SK-N-MC (cell line): ENCODE measurements around the gene DNASE1L1.

Experiments used
- DNase-seq: peaks from one replicate; pipeline ENCODE4 v3.0.0-alpha.2; 2011; ENCODE audit warnings: low read depth, low spot score
- H3K27ac ChIP-seq: fragments of 200-600 bp; sonication (generic); 2 replicates; pipeline ENCODE4 v1.5.1; 2016; ENCODE audit warnings: mixed run types
- H3K36me3 ChIP-seq: fragments of 200-600 bp; sonication (generic); 2 replicates; pipeline ENCODE4 v1.6.1; 2017; ENCODE audit warnings: antibody characterized with exemption, low read length, mixed read lengths; ENCODE audit not compliant: insufficient read depth
- H3K4me3 ChIP-seq: fragments of 200-600 bp; sonication (generic); 2 replicates; pipeline ENCODE4 v1.5.1; 2016
- H3K9ac ChIP-seq: fragments of 200-600 bp; sonication (generic); 2 replicates; pipeline ENCODE4 v1.8.0; 2017; ENCODE audit warnings: mixed run types, mixed read lengths; ENCODE audit not compliant: insufficient read length
- H3K9me3 ChIP-seq: fragments of 200-600 bp; sonication (generic); 2 replicates; pipeline ENCODE4 v1.6.1; 2017; ENCODE audit warnings: low read depth, mild to moderate bottlenecking, antibody characterized with exemption, low read length, moderate library complexity, mixed read lengths
- EZH2 ChIP-seq: fragments of 200-600 bp; sonication (generic); IDR thresholded peaks from one replicate; pipeline ENCODE4 v1.6.1; 2017; ENCODE audit warnings: antibody characterized with exemption
- FOXP2 ChIP-seq: optimal IDR thresholded peaks from 2 replicates; pipeline ENCODE3; 2011; ENCODE audit warnings: mild to moderate bottlenecking, moderate library complexity; ENCODE audit not compliant: insufficient read depth; ENCODE audit errors: extremely low read length, control extremely low read depth
- POLR2AphosphoS5 ChIP-seq: IDR thresholded peaks from 2 replicates; pipeline ENCODE4 v1.6.1; 2012; ENCODE audit warnings: mild to moderate bottlenecking, low read depth, low read length, borderline replicate concordance

DNASE1L1 gene

GRCh38 chrX:154370300-154371016, 38.6 kb downstream of the DNASE1L1 start:
- no peak for DNase-seq
- Histone ChIP-seq H3K9ac (peak overlapping the region; percentile 97), H3K27ac (peak overlapping the region; percentile 96), H3K4me3 (peak overlapping the region; percentile 88), H3K9me3 (no peaks in the 10 kb centered on the region), H3K36me3 (peaks cover 41% of the 10 kb centered on the region)
- TF ChIP-seq EZH2 (no peak), POLR2AphosphoS5 (no peak), FOXP2 (no peak)

- peaks cover 49% of the 10 kb centered on the region for H3K36me3 ChIP-seq
- TF ChIP-seq EZH2, result no peak
- TF ChIP-seq FOXP2, result peak; percentile 43
- TF ChIP-seq POLR2AphosphoS5, result peak; percentile 70; the same call in 1 of the 2 replicates
- peak overlapping the region; percentile 97 for H3K9ac ChIP-seq
- H3K9me3 ChIP-seq, result no peaks in the 10 kb centered on the region
- H3K4me3 ChIP-seq, result peak overlapping the region; percentile 88
- peak overlapping the region; percentile 96 for H3K27ac ChIP-seq
- DNase-seq, result peak; percentile 55
Measured at GRCh38 chrX:154369449-154370299, 39.4 kb downstream of the DNASE1L1 start.

DNA sequence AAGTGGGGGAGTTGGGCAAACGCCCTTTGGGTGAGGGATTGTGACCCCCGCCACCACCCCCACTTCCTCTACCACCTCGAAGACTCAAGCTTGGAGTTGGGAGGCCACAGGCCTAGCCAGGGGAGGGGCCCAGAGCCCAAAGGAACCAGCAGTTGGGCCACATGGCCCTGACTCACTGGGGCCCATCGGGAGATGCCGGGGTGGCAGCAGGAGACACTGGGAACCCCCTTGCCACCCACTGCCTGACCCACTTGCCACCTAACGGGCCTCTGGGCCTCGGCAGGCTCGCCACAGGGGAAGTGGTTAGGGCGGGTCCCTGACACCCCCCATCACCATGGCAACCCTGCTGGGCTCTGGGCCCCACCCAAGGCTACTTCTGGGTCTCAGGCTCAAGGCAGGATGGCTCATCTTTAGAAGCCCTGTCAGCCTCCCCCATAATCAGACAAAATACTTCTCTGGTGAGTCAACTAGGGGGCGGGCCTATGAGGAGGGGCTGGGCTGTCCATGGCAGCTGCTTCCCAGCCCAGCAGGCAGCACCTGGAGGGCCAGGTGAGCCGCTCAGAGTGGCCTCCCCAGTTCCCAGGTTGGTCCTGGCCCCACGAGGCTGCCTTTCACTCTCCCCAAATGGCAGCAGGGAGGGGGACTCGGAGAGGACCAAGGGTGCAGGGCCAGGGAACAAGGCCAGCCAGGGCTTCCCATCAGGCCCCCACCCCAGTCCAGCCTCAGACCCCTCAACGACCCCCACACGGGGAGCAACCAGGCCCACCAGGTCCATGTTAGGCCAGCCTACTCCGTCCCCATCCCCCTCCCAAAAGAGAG, 40.2 kb downstream of the DNASE1L1 start:
- no peak for DNase-seq
- Histone ChIP-seq H3K36me3 (peaks cover 57% of the 10 kb centered on the region), H3K27ac (peak overlapping the region; percentile 92)

DNA sequence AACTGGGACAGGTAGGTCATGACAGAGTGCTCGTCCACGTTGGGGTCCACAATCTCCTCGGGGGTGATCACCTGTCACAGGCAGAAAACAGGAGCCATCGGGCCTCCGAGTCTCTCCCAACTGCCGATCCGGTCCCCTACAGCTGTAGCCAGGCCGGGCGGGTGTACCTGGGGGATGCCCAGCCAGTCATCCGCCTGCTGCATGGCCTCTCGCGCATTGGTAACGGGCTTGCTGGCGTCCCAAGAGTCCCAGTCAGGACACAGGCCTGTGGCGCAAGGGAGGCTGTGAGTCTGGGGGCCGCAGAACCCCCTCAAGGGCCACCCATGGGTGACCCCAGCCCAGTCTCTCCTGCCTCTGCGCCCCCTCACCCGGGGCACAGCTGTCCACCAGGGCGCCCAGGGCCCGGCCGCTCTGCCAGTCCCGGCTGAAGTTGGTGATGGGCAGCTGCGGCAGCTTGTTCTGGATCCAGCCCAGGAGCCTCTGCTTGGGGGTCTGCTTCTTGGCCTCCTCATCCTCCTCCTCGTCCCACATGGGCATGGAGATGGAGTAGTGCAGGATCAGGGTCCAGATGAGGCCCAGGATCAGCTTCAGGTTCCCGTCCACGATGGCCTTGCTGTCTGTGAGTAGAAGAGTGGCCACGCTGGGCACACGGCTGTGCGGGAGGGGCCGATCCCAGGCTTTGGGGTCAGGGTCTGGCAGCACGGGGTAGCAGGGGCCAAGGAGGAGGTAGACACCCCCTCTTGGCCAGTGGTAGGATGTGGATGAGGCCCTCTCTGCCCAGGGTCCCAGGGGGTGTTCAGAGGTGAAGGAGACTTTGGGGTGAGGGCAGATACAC, 41.4 kb downstream of the DNASE1L1 start:
- H3K4me3 ChIP-seq, result peak overlapping the region; percentile 88; the same call in 1 of the 2 replicates
- no peak for TF ChIP-seq FOXP2
- peak overlapping the region; percentile 84 for H3K9ac ChIP-seq
- no peaks in the 10 kb centered on the region for H3K9me3 ChIP-seq
- DNase-seq, result no peak
- peak overlapping the region; percentile 92 for H3K27ac ChIP-seq
- H3K36me3 ChIP-seq, result peaks cover 64% of the 10 kb centered on the region

More for the DNA sequence above, 40.2 kb downstream of the DNASE1L1 start:
- Histone ChIP-seq H3K9me3 (no peaks in the 10 kb centered on the region), H3K4me3 (peak overlapping the region; percentile 88), H3K9ac (peak overlapping the region; percentile 84)
- TF ChIP-seq EZH2 (no peak), FOXP2 (no peak), POLR2AphosphoS5 (no peak)

GRCh38 chrX:154366666-154367055, 42.4 kb downstream of the DNASE1L1 start:
- Histone ChIP-seq H3K9ac (no peak overlapping the region), H3K9me3 (no peaks in the 10 kb centered on the region), H3K4me3 (no peak overlapping the region), H3K27ac (peak overlapping the region; percentile 42), H3K36me3 (peaks cover 75% of the 10 kb centered on the region)
- TF ChIP-seq EZH2 (no peak), FOXP2 (no peak), POLR2AphosphoS5 (no peak)
- no peak for DNase-seq

GRCh38 chrX:154365997-154366665, 42.9 kb downstream of the DNASE1L1 start:
- TF ChIP-seq EZH2 (no peak), FOXP2 (no peak), POLR2AphosphoS5 (no peak)
- peaks cover 80% of the 10 kb centered on the region for H3K36me3 ChIP-seq
- DNase-seq, result no peak
- no peak overlapping the region for H3K9ac ChIP-seq
- H3K27ac ChIP-seq, result no peak overlapping the region
- H3K9me3 ChIP-seq, result no peaks in the 10 kb centered on the region
- no peak overlapping the region for H3K4me3 ChIP-seq

- Histone ChIP-seq H3K9ac (no peak overlapping the region), H3K4me3 (no peak overlapping the region), H3K27ac (no peak overlapping the region), H3K36me3 (peaks cover 85% of the 10 kb centered on the region), H3K9me3 (no peaks in the 10 kb centered on the region)
- TF ChIP-seq POLR2AphosphoS5, result no peak
- no peak for TF ChIP-seq FOXP2
- no peak for TF ChIP-seq EZH2
- no peak for DNase-seq
Measured at GRCh38 chrX:154365052-154365600, 43.9 kb downstream of the DNASE1L1 start.
